BLaER1 treated with 17β-estradiol and CSF1 and Interleukin-3, amounts not matched to agents 10 nM and 100 nM (cell line): ENCODE results near the gene UBAC1.
A peak's percentile ranks its signal among the peaks of the same experiment; 100 is the strongest.

Experiments
- H3K27ac ChIP-seq, 11 experiments: shearing (Covaris generic); formaldehyde crosslinking; 2 replicates each; pipeline ENCODE4 v1.8.1; 2022
- H3K27me3 ChIP-seq, 11 experiments: shearing (Covaris generic); formaldehyde crosslinking; 2 replicates each; pipeline ENCODE4 v1.8.1; 2022
- H3K36me3 ChIP-seq, 11 experiments: shearing (Covaris generic); formaldehyde crosslinking; 2 replicates each; pipeline ENCODE4 v1.8.1; 2022
- H3K4me1 ChIP-seq, 10 experiments: shearing (Covaris generic); formaldehyde crosslinking; 2 replicates each; pipeline ENCODE4 v1.8.1; 2022
- H3K4me2 ChIP-seq, 11 experiments: shearing (Covaris generic); formaldehyde crosslinking; 2 replicates each; pipeline ENCODE4 v1.8.1; 2022
- H3K4me3 ChIP-seq, 10 experiments: shearing (Covaris generic); formaldehyde crosslinking; 2 replicates each; pipeline ENCODE4 v1.8.1; 2022
- H3K9ac ChIP-seq, 11 experiments: shearing (Covaris generic); formaldehyde crosslinking; 2 replicates each; pipeline ENCODE4 v1.8.1; 2022
- H3K9me3 ChIP-seq, 11 experiments: shearing (Covaris generic); formaldehyde crosslinking; replicated peaks in 1 of 11; 2 replicates each; pipeline ENCODE4 v1.8.1; 2022
- H4K20me1 ChIP-seq, 11 experiments: shearing (Covaris generic); formaldehyde crosslinking; 2 replicates each; pipeline ENCODE4 v1.8.1; 2022
- Cebpa-rat ChIP-seq, 11 experiments: shearing (Covaris generic); IDR thresholded peaks; 2 replicates each; pipeline ENCODE4 v1.8.1; 2022

UBAC1 gene

GRCh38 chr9:135890190-135891026 is 70.8 kb downstream of the UBAC1 start:
- H4K20me1 ChIP-seq = peaks cover 94 to 100% (median 100%) of the 10 kb centered on the region in 11 experiments

GRCh38 chr9:135889564-135890189 is 71.5 kb downstream of the UBAC1 start:
- no peaks in the 10 kb centered on the region; a peak in 1 of 22 replicates for H3K9me3 ChIP-seq
- peaks cover 99 to 100% (median 100%) of the 10 kb centered on the region in 11 experiments for H4K20me1 ChIP-seq
- no peak for TF ChIP-seq Cebpa-rat (IDR thresholded peaks at IDR 0.05)
- peak overlapping the region; percentile 89 to 100 (median 97) for H3K4me2 ChIP-seq
- H3K9ac ChIP-seq = peak overlapping the region in 7 of 11 experiments; percentile 4 to 84 (median 77); a peak in 4 of 22 replicates
- no peaks in the 10 kb centered on the region for H3K27me3 ChIP-seq
- no peak overlapping the region for H3K4me3 ChIP-seq
- 0 out of 22 replicates have a peak, but pooled peaks cover 0 to 4% (median 0%) of the 10 kb centered on the region in 11 experiments for H3K36me3 ChIP-seq
- peak overlapping the region in 6 of 11 experiments; percentile 6 to 86 (median 80); a peak in 4 of 22 replicates for H3K27ac ChIP-seq
- H3K4me1 ChIP-seq = peaks cover 76 to 100% (median 85%) of the 10 kb centered on the region in 10 experiments

More at GRCh38 chr9:135890190-135891026, 70.8 kb downstream of the UBAC1 start:
- no peak for TF ChIP-seq Cebpa-rat (IDR thresholded peaks at IDR 0.05)
- H3K27me3 ChIP-seq = no peaks in the 10 kb centered on the region
- no peak overlapping the region for H3K4me3 ChIP-seq
- H3K9ac ChIP-seq = peak overlapping the region in 4 of 11 experiments; percentile 30 to 49 (median 44); a peak in 5 of 22 replicates
- H3K4me2 ChIP-seq = peak overlapping the region; percentile 89 to 100 (median 97)
- peak overlapping the region in 3 of 11 experiments; percentile 3 to 35 (median 6); a peak in 2 of 22 replicates for H3K27ac ChIP-seq
- peaks cover 0 to 7% (median 6%) of the 10 kb centered on the region in 11 experiments; a peak in 9 of 22 replicates for H3K9me3 ChIP-seq
- peaks cover 68 to 93% (median 84%) of the 10 kb centered on the region in 10 experiments for H3K4me1 ChIP-seq
- H3K36me3 ChIP-seq = 0 out of 22 replicates have a peak, but pooled peaks cover 0 to 4% (median 0%) of the 10 kb centered on the region in 11 experiments

DNA sequence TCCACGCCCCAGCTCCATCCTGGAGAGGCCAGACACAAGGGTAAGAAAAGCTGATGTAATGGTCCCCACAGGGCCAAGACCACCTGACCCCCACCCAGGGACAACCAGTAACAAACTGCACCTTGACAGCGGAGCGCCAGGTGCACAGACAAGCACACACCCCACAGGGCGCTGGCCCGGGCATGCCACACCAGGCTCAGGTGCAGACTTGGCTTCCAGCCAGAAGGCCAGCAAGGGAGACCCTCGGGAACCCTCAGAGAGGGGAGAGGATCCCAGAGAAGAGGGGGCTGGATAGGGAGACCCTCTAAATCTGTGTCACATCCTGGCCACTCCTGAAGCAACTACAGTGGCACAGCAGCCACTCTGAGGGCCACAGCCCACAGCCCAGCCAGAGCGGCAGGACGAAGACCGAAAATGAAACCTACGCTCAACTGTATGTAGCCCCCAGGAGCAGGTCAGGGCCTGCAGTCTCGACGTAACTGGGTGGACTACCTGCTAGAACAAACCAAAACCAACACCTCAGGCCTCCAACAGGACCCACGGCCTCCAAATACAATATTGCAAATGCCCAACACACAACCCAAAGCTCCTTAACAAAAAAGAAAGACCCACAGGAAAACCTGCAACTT is 72.3 kb downstream of the UBAC1 start:
- H3K9me3 ChIP-seq = no peaks in the 10 kb centered on the region; a peak in 1 of 22 replicates
- peaks cover 82 to 100% (median 89%) of the 10 kb centered on the region in 10 experiments for H3K4me1 ChIP-seq
- no peaks in the 10 kb centered on the region for H3K36me3 ChIP-seq
- peak overlapping the region; percentile 67 to 84 (median 76); a peak in 20 of 22 replicates for H3K9ac ChIP-seq
- H3K4me3 ChIP-seq = peak overlapping the region in 7 of 10 experiments; percentile 52 to 67 (median 57); a peak in 12 of 20 replicates
- peak overlapping the region; percentile 89 to 100 (median 97) for H3K4me2 ChIP-seq
- peak overlapping the region in 10 of 11 experiments; percentile 70 to 86 (median 80); a peak in 20 of 22 replicates for H3K27ac ChIP-seq
- H3K27me3 ChIP-seq = no peaks in the 10 kb centered on the region
- no peak for TF ChIP-seq Cebpa-rat (IDR thresholded peaks at IDR 0.05)
- peaks cover 99 to 100% (median 100%) of the 10 kb centered on the region in 11 experiments for H4K20me1 ChIP-seq

DNA sequence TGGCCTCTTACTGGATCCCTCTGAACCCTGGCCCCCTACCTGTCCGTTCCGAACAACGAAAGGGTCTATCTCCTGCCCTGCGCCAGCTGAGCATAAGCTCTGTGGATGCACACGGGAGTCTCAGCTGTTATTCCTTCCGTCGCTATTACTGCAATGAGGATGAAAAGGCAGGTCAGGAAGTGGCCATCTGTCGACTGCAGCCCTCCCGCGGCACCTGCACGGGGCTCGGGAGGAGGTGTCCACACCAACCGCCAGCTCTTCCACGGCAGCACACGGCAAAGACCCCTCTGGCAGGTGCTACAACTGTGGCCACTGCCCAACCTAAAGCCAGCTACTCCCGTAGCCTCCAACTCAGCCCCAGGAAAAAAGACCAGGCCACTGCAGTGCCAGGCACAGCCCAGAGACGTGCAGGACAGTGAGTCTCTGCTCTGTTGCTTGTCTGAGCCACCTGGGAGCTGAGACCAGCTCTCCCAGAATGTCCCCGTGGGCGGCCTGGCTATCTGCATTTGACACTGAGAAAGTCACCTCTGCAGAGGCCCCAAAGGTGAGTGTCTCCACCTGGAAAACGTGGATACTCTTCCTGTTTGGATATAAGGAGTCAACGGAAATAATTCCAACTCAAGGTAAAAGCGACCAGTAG is 72.9 kb downstream of the UBAC1 start:
- Histone ChIP-seq H3K9me3 (no peaks in the 10 kb centered on the region), H3K36me3 (no peaks in the 10 kb centered on the region), H3K9ac (peak overlapping the region; percentile 67 to 84 (median 76)), H3K27me3 (no peaks in the 10 kb centered on the region), H3K27ac (peak overlapping the region; percentile 58 to 86 (median 80)), H3K4me3 (peak overlapping the region; percentile 36 to 67 (median 54)), H4K20me1 (peaks cover 99 to 100% (median 100%) of the 10 kb centered on the region in 11 experiments), H3K4me2 (peak overlapping the region; percentile 89 to 100 (median 97)), H3K4me1 (peaks cover 86 to 100% (median 91%) of the 10 kb centered on the region in 10 experiments)
- TF ChIP-seq Cebpa-rat (IDR thresholded peaks at IDR 0.05) = no peak

DNA sequence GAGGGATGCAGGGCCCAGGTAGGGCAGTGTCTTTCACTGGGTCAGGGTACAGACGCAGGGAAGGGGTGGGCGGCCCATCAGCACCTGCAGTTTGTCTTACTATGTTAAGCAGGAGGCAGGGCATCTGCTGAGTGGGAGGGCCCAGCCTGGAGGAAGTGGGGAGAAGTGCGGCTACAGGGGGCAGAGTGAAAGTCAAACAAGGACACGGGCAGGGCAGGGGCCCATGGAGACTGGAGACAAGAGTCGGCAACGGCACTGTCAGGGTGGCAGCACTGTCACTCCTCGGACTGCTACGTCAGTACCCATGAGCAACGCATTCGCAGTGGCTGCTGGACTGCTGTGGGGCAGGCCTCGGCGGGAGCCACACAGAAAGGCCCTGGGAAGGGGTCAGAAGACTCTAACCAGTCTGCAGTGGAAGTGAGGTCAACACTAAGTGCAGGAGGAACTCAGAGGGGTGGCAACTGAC is 73.6 kb downstream of the UBAC1 start:
- peak overlapping the region; percentile 36 to 67 (median 54) for H3K4me3 ChIP-seq
- peaks cover 90 to 99% (median 95%) of the 10 kb centered on the region in 10 experiments for H3K4me1 ChIP-seq
- H3K27me3 ChIP-seq = no peaks in the 10 kb centered on the region
- peaks cover 99 to 100% (median 100%) of the 10 kb centered on the region in 11 experiments for H4K20me1 ChIP-seq
- H3K9me3 ChIP-seq = no peaks in the 10 kb centered on the region
- peak overlapping the region; percentile 67 to 84 (median 76) for H3K9ac ChIP-seq
- no peak for TF ChIP-seq Cebpa-rat (IDR thresholded peaks at IDR 0.05)
- H3K27ac ChIP-seq = peak overlapping the region; percentile 58 to 86 (median 80)
- H3K36me3 ChIP-seq = peaks cover under 1 to 4% (median 3%) of the 10 kb centered on the region in 11 experiments; a peak in 16 of 22 replicates
- peak overlapping the region; percentile 89 to 100 (median 97) for H3K4me2 ChIP-seq

DNA sequence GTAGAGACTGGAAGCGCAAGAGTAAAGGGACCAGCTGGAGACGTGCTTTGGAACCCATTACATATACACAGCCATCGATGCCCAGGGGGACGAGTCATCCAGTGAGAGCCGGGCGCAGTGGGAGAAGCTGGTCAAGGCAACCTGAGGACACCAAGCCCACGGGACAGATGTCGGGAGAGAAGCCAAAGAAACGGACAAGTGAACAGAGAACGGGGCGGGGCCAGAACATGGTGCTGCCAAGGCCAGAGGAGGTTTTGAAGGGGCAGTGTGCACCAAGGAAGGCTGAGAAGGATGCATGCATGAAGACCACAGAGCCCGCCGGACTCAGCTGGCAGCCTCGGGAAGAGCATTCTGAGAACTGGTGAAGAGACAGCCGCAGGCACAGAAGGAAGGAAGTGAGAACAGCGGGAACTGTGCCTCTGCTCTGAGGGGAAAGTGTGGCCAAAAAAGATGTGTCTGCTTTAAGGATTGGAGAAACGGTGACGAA is 74.1 kb downstream of the UBAC1 start:
- H3K27me3 ChIP-seq = no peaks in the 10 kb centered on the region
- peak overlapping the region; percentile 36 to 67 (median 54) for H3K4me3 ChIP-seq
- no peaks in the 10 kb centered on the region for H3K9me3 ChIP-seq
- peaks cover 90 to 96% (median 93%) of the 10 kb centered on the region in 10 experiments for H3K4me1 ChIP-seq
- no peak for TF ChIP-seq Cebpa-rat (IDR thresholded peaks at IDR 0.05)
- H3K36me3 ChIP-seq = peaks cover 6 to 10% (median 9%) of the 10 kb centered on the region in 11 experiments; a peak in 21 of 22 replicates
- peak overlapping the region; percentile 58 to 86 (median 80); a peak in 21 of 22 replicates for H3K27ac ChIP-seq
- H4K20me1 ChIP-seq = peaks cover 99 to 100% (median 100%) of the 10 kb centered on the region in 11 experiments
- peak overlapping the region; percentile 89 to 100 (median 97) for H3K4me2 ChIP-seq
- peak overlapping the region; percentile 67 to 84 (median 76); a peak in 21 of 22 replicates for H3K9ac ChIP-seq

DNA sequence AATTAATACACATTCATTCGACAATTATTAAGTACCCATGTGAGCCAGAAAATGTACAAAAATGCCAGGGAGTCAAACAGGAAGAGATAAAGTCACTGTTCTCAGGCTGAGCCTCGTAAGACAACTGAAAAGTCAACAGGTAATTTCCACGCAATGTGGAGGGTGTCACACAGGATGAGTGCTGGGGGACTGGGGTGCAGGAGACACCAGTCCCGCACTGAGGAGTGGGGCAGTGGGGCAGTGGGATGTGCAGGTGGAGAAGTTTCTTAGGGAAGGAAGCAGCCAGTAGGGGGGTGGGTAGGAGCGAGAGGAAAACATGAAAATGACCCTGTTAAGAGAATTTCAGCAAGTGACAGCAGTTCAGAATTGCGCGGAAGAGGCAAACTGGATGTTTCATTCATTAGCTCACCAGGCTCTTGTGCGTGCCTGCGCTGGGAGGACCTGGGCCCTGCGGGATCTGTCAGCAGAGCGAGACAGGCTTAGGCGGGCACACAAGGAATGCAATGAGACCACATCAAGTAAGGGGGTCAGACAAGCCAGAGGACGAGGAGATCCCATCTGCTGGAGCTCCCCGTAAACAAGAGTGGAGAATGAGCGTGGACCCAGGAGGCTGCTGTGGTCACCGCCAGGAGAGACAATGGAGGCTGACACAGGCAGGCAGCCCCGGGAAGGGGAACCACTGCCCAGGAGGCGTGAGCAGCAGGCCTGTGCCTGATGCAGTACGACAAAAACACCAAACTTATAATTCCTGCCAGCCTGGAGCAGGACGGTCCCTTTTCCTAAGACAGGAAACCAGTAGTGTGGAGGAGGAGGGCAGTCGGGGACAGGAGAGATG is 74.8 kb downstream of the UBAC1 start:
- H4K20me1 ChIP-seq = peaks cover 99 to 100% (median 100%) of the 10 kb centered on the region in 11 experiments
- peaks cover 13 to 17% (median 16%) of the 10 kb centered on the region in 11 experiments for H3K36me3 ChIP-seq
- H3K4me3 ChIP-seq = peak overlapping the region; percentile 36 to 67 (median 54); a peak in 19 of 20 replicates
- peak overlapping the region; percentile 67 to 84 (median 76); a peak in 19 of 22 replicates for H3K9ac ChIP-seq
- H3K27ac ChIP-seq = peak overlapping the region in 10 of 11 experiments; percentile 70 to 86 (median 80); a peak in 21 of 22 replicates
- H3K4me2 ChIP-seq = peak overlapping the region; percentile 89 to 100 (median 97)
- TF ChIP-seq Cebpa-rat (IDR thresholded peaks at IDR 0.05) = no peak
- peaks cover 84 to 89% (median 86%) of the 10 kb centered on the region in 10 experiments for H3K4me1 ChIP-seq
- no peaks in the 10 kb centered on the region for H3K27me3 ChIP-seq
- H3K9me3 ChIP-seq = no peaks in the 10 kb centered on the region
